ENCODE data around the gene TENM4. TPM values are rescaled to one million over a fixed set of nuclear protein-coding genes. Genes with fewer than 3 reads are reported as not detected.

TENM4 gene
- total and polyA plus RNA-seq, 2 of the 8 experiments (the other 6 are each of a cell fraction or from before 2014, with no cell fraction given) = 3.5 to 7.2 TPM

DNA sequence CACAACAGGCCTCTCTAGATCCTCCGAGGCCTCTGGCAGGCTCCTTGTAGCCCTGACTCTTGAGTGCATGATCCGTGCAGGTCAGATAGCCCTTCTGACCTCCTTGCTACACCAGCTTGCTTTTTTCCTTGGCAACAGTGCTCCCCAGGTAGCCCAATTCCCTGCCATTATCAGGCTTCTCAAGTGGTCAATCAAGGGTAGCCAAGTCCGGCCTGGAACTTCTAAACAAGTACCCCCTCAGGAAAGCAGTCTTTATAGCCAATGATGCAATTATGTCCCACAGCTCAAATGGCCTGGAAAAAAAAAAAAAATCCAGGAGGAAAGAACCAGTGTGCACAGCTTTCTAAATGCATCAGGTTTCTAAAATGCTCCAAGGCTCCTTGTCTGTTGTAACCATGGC lies 59.8 kb downstream of the TENM4 start (continued):
- TF ChIP-seq SRF (IDR thresholded peaks at IDR 0.05; ENCODE audit: low read depth, low read length) = no peak
